Gastroesophageal sphincter (tissue), 3 donors: Measurements from ENCODE around the gene EHD1.

ENCODE experiments used
- CTCF ChIP-seq, 4 experiments: fragments of 200-600 bp in 2 of 4; fragments of 450-650 bp in 2 of 4; sonication (generic) in 1 of 4; IDR thresholded peaks; one replicate each; pipeline ENCODE4 v1.5.1; 2017 to 2019; ENCODE audit warnings: antibody characterized with exemption in 4 of 4, mild to moderate bottlenecking in 2 of 4, moderate library complexity in 2 of 4
- EP300 ChIP-seq: sonication (generic); formaldehyde crosslinking; IDR thresholded peaks from one replicate; pipeline ENCODE4 v1.6.1; 2017; ENCODE audit warnings: antibody characterized with exemption, mild to moderate bottlenecking
- POLR2A ChIP-seq, 2 donors: fragments of 450-650 bp; IDR thresholded peaks; one replicate each; pipeline ENCODE4 v1.6.1; 2017; ENCODE audit warnings: antibody characterized with exemption in 2 of 2, mild to moderate bottlenecking in 2 of 2, moderate library complexity in 1 of 2
- POLR2AphosphoS5 ChIP-seq: sonication (generic); formaldehyde crosslinking; IDR thresholded peaks from one replicate; pipeline ENCODE4 v1.6.1; 2017; ENCODE audit warnings: antibody characterized with exemption

GRCh38 chr11:64891880-64892279 is 13.5 kb upstream of the EHD1 start:
- no peak for TF ChIP-seq CTCF (IDR thresholded peaks at IDR 0.05)
- TF ChIP-seq POLR2AphosphoS5: no peak
- no peak for TF ChIP-seq POLR2A (IDR thresholded peaks at IDR 0.05)
- TF ChIP-seq EP300: no peak
